Measurements from ENCODE around the gene WFIKKN1. TPM values are rescaled to one million over a fixed set of nuclear protein-coding genes. Genes with fewer than 3 reads are reported as not detected.

Gene WFIKKN1
- total RNA-seq, 1 donor from 2014 or later: 0.47 TPM

DNA sequence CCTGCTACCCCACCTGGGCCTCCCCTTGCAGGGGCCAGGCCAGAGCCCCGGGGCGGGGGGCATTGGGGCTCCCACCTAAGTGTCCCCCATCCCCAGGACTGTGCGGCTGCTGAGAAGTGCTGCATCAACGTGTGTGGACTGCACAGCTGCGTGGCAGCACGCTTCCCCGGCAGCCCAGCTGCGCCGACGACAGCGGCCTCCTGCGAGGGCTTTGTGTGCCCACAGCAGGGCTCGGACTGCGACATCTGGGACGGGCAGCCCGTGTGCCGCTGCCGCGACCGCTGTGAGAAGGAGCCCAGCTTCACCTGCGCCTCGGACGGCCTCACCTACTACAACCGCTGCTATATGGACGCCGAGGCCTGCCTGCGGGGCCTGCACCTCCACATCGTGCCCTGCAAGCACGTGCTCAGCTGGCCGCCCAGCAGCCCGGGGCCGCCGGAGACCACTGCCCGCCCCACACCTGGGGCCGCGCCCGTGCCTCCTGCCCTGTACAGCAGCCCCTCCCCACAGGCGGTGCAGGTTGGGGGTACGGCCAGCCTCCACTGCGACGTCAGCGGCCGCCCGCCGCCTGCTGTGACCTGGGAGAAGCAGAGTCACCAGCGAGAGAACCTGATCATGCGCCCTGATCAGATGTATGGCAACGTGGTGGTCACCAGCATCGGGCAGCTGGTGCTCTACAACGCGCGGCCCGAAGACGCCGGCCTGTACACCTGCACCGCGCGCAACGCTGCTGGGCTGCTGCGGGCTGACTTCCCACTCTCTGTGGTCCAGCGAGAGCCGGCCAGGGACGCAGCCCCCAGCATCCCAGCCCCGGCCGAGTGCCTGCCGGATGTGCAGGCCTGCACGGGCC is 1.9 kb downstream of the WFIKKN1 start:
- H3K4me3 Mint-ChIP-seq (ENCODE audit: unreplicated experiment): no peak overlapping the region
- H3K9me3 Mint-ChIP-seq (ENCODE audit: low read depth): no peaks in the 10 kb centered on the region
- peaks cover 19% of the 10 kb centered on the region for H3K4me1 Mint-ChIP-seq (ENCODE audit: low read depth)
- no peak overlapping the region for H3K27ac Mint-ChIP-seq (ENCODE audit: unreplicated experiment)
- H3K27me3 Mint-ChIP-seq (ENCODE audit: low read depth): no peaks in the 10 kb centered on the region
- DNase-seq (ENCODE audit: low spot score): no peak
- no peaks in the 10 kb centered on the region for H3K36me3 Mint-ChIP-seq (ENCODE audit: low read depth)
- TF ChIP-seq CTCF (IDR thresholded peaks at IDR 0.05): no peak

DNA sequence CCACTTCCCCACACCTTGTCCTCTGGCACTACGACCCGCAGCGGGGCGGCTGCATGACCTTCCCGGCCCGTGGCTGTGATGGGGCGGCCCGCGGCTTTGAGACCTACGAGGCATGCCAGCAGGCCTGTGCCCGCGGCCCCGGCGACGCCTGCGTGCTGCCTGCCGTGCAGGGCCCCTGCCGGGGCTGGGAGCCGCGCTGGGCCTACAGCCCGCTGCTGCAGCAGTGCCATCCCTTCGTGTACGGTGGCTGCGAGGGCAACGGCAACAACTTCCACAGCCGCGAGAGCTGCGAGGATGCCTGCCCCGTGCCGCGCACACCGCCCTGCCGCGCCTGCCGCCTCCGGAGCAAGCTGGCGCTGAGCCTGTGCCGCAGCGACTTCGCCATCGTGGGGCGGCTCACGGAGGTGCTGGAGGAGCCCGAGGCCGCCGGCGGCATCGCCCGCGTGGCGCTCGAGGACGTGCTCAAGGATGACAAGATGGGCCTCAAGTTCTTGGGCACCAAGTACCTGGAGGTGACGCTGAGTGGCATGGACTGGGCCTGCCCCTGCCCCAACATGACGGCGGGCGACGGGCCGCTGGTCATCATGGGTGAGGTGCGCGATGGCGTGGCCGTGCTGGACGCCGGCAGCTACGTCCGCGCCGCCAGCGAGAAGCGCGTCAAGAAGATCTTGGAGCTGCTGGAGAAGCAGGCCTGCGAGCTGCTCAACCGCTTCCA is 2.7 kb downstream of the WFIKKN1 start:
- peaks cover 13% of the 10 kb centered on the region for H3K4me1 Mint-ChIP-seq (ENCODE audit: low read depth)
- H3K4me3 Mint-ChIP-seq (ENCODE audit: unreplicated experiment): no peak overlapping the region
- no peak for TF ChIP-seq CTCF (IDR thresholded peaks at IDR 0.05)
- no peaks in the 10 kb centered on the region for H3K36me3 Mint-ChIP-seq (ENCODE audit: low read depth)
- H3K27ac Mint-ChIP-seq (ENCODE audit: unreplicated experiment): no peak overlapping the region
- H3K27me3 Mint-ChIP-seq (ENCODE audit: low read depth): no peaks in the 10 kb centered on the region
- no peaks in the 10 kb centered on the region for H3K9me3 Mint-ChIP-seq (ENCODE audit: low read depth)
- DNase-seq (ENCODE audit: low spot score): no peak

DNA sequence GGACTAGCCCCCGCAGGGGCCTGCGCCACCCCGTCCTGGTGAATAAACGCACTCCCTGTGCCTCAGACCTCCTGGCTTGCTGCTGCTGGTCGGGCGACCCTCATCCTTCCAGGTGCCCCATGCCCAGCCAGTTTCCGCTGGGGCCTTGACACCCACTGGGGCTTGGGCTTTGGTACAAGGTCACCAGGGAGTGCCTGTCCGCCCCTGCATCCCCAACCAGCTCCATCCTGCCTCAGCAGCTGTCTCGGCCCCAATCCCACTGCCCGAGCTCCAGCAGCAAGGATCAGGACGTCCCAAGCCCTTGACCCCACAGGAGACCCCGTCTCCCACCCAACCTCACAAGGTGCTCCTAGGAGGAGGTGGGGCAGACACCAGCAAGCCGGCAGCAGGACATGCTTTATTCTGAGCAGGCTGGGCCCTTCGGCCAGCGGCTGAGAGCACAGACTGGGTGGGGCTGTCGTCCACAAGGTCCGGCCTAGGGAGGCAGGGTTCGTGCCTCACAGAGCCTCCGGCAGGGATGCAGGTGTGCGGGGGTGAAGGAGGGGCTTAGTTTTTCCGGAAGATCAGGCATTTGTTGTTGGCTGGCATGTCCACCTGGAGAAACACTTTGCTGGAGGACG is 3.4 kb downstream of the WFIKKN1 start:
- H3K27ac Mint-ChIP-seq (ENCODE audit: unreplicated experiment): no peak overlapping the region
- no peaks in the 10 kb centered on the region for H3K36me3 Mint-ChIP-seq (ENCODE audit: low read depth)
- peaks cover 11% of the 10 kb centered on the region for H3K4me1 Mint-ChIP-seq (ENCODE audit: low read depth)
- no peak for DNase-seq (ENCODE audit: low spot score)
- no peaks in the 10 kb centered on the region for H3K9me3 Mint-ChIP-seq (ENCODE audit: low read depth)
- H3K27me3 Mint-ChIP-seq (ENCODE audit: low read depth): no peaks in the 10 kb centered on the region
- H3K4me3 Mint-ChIP-seq (ENCODE audit: unreplicated experiment): peak overlapping the region; percentile 42
- no peak for TF ChIP-seq CTCF (IDR thresholded peaks at IDR 0.05)

GRCh38 chr16:634996-635395 is 4.2 kb downstream of the WFIKKN1 start:
- Mint-ChIP-seq H3K27me3 (ENCODE audit: low read depth) (no peaks in the 10 kb centered on the region), H3K4me3 (ENCODE audit: unreplicated experiment) (peak overlapping the region; percentile 65), H3K36me3 (ENCODE audit: low read depth) (no peaks in the 10 kb centered on the region), H3K27ac (ENCODE audit: unreplicated experiment) (peak overlapping the region; percentile 27), H3K4me1 (ENCODE audit: low read depth) (peaks cover 8% of the 10 kb centered on the region), H3K9me3 (ENCODE audit: low read depth) (no peaks in the 10 kb centered on the region)
- DNase-seq (ENCODE audit: low spot score): no peak
- no peak for TF ChIP-seq CTCF (IDR thresholded peaks at IDR 0.05)

- Mint-ChIP-seq H3K36me3 (ENCODE audit: low read depth) (no peaks in the 10 kb centered on the region), H3K27ac (ENCODE audit: unreplicated experiment) (no peak overlapping the region), H3K4me1 (ENCODE audit: low read depth) (peaks cover 8% of the 10 kb centered on the region), H3K4me3 (ENCODE audit: unreplicated experiment) (peak overlapping the region; percentile 84), H3K9me3 (ENCODE audit: low read depth) (no peaks in the 10 kb centered on the region), H3K27me3 (ENCODE audit: low read depth) (no peaks in the 10 kb centered on the region)
- peak; percentile 22 for TF ChIP-seq CTCF (IDR thresholded peaks at IDR 0.05)
- no peak for DNase-seq (ENCODE audit: low spot score)
Observed at GRCh38 chr16:635573-636205, 4.9 kb downstream of the WFIKKN1 start.
